Ovary (tissue), 9 donors: ENCODE data around the gene C1orf116. TPM values are rescaled to one million over a fixed set of nuclear protein-coding genes. Genes with fewer than 3 reads are reported as not detected.

ENCODE experiments used
- DNase-seq, 5 donors: peaks; one replicate each; pipeline ENCODE4 v3.0.0-alpha.2; 2019 to 2020
- H3K27ac ChIP-seq, 2 donors: fragments of 200-600 bp; one replicate each; pipeline versions ENCODE4 v1.5.1 to v1.8.0; 2019 to 2022
- H3K27me3 ChIP-seq: fragments of 200-600 bp; one replicate; pipeline ENCODE4 v1.8.0; 2022
- H3K36me3 ChIP-seq: fragments of 200-600 bp; sonication (generic); one replicate; pipeline ENCODE4 v1.5.1; 2019
- H3K4me1 ChIP-seq: one replicate; pipeline ENCODE4 v1.8.1; 2013; ENCODE audit warnings: mild to moderate bottlenecking, moderate library complexity; ENCODE audit not compliant: insufficient read depth
- H3K4me3 ChIP-seq: fragments of 200-600 bp; sonication (generic); one replicate; pipeline ENCODE4 v1.5.1; 2017
- H3K9me3 ChIP-seq, 2 donors: fragments of 200-600 bp in 1 of 2; sonication (generic) in 1 of 2; one replicate each; pipeline versions ENCODE4 v1.5.1 to v1.8.1; 2013 to 2019; ENCODE audit warnings: mild to moderate bottlenecking in 1 of 2, moderate library complexity in 1 of 2
- EP300 ChIP-seq: sonication (generic); formaldehyde crosslinking; IDR thresholded peaks from one replicate; pipeline ENCODE4 v1.6.1; 2017; ENCODE audit warnings: antibody characterized with exemption
- POLR2A ChIP-seq: fragments of 450-650 bp; IDR thresholded peaks from one replicate; pipeline ENCODE4 v1.6.1; 2017; ENCODE audit warnings: antibody characterized with exemption, mild to moderate bottlenecking, moderate library complexity
- WGBS, 3 donors: extraction: QIAGEN DNeasy Blood & Tissue Kit in 1 of 3; methylation state at CpG; one replicate each; pipeline versions ENCODE4 v1.1.5 to v1.1.7; 2013 to 2017; 5-methylcytosine and 5-hydroxymethylcytosine counted together
- intact Hi-C, 4 donors: fragments of 100-400 bp; cut with DNase I; formaldehyde crosslinking; loops; one replicate each; pipeline versions ENCODE4 v1.11.0 to v1.15.1; 2022 to 2023
- polyA plus RNA-seq, 2 donors: library from polyadenylated mRNA; stranded (reverse); fragments of 200-250 nt in 1 of 2; fragments of 350-450 nt in 1 of 2; fragmentation: Illumina TruSeq in 1 of 2; extraction: RNeasy Lipid Tissue Mini Kit (QIAGEN cat#74804) in 1 of 2; gene quantifications; one replicate each; pipeline ENCODE4 v1.2.3, GENCODE V29; 2013 to 2014
- total RNA-seq, 7 donors: library from RNA; depleted of rRNA in 2 of 7; stranded (reverse); fragments of >200 nt in 2 of 7; fragmentation: NEBNext Ultra II Directional in 3 of 7; extraction: Animal tissue kit (Norgen Biotek cat#: 25700) in 3 of 7; gene quantifications; one replicate each; pipeline versions ENCODE4 v1.1.0 to v1.2.4, GENCODE V29; 2016 to 2023
- TF ChIP-seq, protein P1 (sequence below), 3 donors: fragments of 450-650 bp in 2 of 3; fragments of 200-600 bp in 1 of 3; IDR thresholded peaks; one replicate each; pipeline versions ENCODE4 v1.5.1 to v1.8.0; 2016 to 2022; ENCODE audit warnings: antibody characterized with exemption in 3 of 3, mild to moderate bottlenecking in 1 of 3
- donor health status: DM: no; HTN: no; CAD: no; lungs with moderate emphysema.
- donor health status: DM: no; HTN: no; CAD: no.
- donor health status: Bipolar disorder and iron deficiency.
- donor health status: DM: yes; HTN: yes; CAD: no.
- donor health status: DM: no; HTN: no; CAD: no.
- donor health status: DM: yes; HTN: yes; CAD: no.

Gene C1orf116
- total and polyA plus RNA-seq, 9 donors: 0.02 to 1.6 (median 0.36) TPM; not detected in 2

DNA sequence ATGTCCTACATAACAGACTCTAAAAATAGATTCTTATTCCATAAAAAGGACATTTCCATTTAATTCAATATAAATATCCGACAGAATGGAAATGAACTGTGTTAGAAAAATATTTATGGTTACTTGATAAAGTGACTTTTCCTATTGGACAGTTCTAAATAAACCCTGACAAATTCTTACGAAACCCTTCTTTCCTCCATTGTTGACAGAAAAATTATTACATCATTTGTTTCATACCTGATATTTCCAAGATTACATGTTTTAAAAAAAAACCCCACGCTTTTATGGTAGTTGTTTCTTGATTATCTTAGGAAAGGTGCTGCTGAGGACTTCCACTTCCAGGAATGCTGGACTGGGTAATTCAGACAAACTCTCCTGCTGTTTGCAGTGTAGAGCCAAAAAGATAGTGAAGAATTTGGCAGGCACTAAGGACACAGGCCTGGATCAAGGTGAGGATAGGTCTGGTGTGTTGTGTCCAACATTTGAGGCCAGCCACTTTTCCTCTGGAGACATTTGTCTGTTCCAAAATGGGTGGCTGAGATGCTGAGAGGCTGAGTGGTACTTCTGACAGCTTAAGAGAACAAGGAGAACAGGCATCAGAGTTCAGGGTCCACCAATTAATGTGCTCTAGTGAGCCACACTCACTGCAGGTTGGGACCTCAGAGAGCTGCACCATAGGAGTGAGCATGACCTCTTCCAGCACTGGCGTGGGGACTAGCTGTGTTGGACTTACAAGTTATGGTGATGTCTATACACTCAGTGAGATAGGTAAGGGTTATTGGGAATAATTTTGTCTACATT is 7.0 kb upstream of the C1orf116 start:
- no peaks in the 10 kb centered on the region for H3K4me1 ChIP-seq
- 67 to 74% (median 70%) methylated on average over 4 of the region's 4 CpGs for WGBS, 3 donors
- DNase-seq: no peak
- no peaks in the 10 kb centered on the region for H3K9me3 ChIP-seq
- H3K4me3 ChIP-seq: no peak overlapping the region
- intact Hi-C loops: loop anchor here in 1 of 4 donors (10.0 kb wide), 1 partner anchor 365 kb away; no protein-coding TSS in a partner anchor
- H3K36me3 ChIP-seq: no peaks in the 10 kb centered on the region
- H3K27me3 ChIP-seq: no peaks in the 10 kb centered on the region
- TF ChIP-seq POLR2A: no peak
- no peak for TF ChIP-seq EP300
- TF ChIP-seq, protein P1, sequence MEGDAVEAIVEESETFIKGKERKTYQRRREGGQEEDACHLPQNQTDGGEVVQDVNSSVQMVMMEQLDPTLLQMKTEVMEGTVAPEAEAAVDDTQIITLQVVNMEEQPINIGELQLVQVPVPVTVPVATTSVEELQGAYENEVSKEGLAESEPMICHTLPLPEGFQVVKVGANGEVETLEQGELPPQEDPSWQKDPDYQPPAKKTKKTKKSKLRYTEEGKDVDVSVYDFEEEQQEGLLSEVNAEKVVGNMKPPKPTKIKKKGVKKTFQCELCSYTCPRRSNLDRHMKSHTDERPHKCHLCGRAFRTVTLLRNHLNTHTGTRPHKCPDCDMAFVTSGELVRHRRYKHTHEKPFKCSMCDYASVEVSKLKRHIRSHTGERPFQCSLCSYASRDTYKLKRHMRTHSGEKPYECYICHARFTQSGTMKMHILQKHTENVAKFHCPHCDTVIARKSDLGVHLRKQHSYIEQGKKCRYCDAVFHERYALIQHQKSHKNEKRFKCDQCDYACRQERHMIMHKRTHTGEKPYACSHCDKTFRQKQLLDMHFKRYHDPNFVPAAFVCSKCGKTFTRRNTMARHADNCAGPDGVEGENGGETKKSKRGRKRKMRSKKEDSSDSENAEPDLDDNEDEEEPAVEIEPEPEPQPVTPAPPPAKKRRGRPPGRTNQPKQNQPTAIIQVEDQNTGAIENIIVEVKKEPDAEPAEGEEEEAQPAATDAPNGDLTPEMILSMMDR (IDR thresholded peaks at IDR 0.05): no peak
- no peak overlapping the region for H3K27ac ChIP-seq

DNA sequence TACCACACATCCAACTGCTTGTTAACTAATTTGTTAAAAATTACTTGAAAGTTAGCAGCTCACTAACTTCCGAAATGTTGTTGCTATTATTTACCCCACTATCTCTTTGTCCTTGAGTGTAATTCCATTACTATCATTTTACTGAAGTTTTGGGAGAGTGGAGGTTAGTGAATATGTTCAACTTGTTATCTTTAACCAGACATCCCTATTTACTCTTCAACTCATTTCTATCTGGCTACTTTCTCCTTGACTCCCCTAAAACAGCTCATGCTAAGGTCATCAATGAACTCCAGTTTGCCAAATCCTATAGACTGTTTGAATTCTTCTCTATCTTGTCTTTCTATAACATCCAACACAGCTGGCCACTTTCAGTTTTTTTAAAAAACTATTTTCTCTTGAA is 4.3 kb upstream of the C1orf116 start:
- intact Hi-C loops: no loop called here
- TF ChIP-seq, protein P1 (IDR thresholded peaks at IDR 0.05): no peak
- H3K27ac ChIP-seq: no peak overlapping the region
- H3K4me3 ChIP-seq: no peak overlapping the region
- H3K27me3 ChIP-seq: no peaks in the 10 kb centered on the region
- H3K36me3 ChIP-seq: no peaks in the 10 kb centered on the region
- H3K4me1 ChIP-seq: no peaks in the 10 kb centered on the region
- no peak for DNase-seq
- 12 to 40% (median 16%) methylated on average over 1 of the region's 1 CpG for whole genome bisulfite sequencing, 3 donors
- no peaks in the 10 kb centered on the region for H3K9me3 ChIP-seq

DNA sequence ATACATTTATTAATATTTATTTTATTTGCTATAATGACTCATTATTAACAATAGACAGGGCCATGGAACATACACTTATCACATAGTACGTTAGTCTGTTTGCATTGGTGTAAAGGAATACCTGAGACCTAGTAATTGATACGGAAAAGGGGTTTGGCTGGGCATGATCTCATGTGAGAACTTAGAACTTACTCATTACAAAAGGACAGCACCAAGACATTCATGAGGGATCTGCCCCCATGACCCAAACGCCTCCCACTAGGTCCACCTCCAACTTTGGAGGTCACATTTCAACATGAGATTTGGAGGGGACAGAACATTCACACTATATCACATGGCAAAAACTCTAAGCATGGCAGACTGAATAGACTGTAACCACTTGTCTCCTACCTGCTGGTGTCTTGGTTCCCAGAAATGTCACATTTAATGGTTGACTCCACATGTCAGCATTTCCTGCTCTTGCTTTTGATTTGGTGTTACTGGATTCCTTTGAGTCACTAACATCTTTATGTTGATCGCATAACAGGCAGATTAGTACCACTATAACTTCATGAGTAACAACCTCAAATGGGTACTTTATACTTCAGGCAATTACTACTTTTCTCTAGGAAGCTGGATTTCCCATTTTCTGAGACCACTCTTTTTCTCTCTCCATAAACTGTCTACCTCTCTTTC is 3.5 kb upstream of the C1orf116 start:
- WGBS, 3 donors: 87 to 97% (median 91%) methylated on average over 4 of the region's 4 CpGs
- no peak overlapping the region for H3K27ac ChIP-seq
- H3K9me3 ChIP-seq: no peaks in the 10 kb centered on the region
- H3K4me1 ChIP-seq: no peaks in the 10 kb centered on the region
- H3K36me3 ChIP-seq: no peaks in the 10 kb centered on the region
- intact Hi-C loops: no loop called here
- DNase-seq: no peak
- no peak for TF ChIP-seq POLR2A
- TF ChIP-seq, protein P1 (IDR thresholded peaks at IDR 0.05): no peak
- no peak for TF ChIP-seq EP300
- no peaks in the 10 kb centered on the region for H3K27me3 ChIP-seq
- no peak overlapping the region for H3K4me3 ChIP-seq

DNA sequence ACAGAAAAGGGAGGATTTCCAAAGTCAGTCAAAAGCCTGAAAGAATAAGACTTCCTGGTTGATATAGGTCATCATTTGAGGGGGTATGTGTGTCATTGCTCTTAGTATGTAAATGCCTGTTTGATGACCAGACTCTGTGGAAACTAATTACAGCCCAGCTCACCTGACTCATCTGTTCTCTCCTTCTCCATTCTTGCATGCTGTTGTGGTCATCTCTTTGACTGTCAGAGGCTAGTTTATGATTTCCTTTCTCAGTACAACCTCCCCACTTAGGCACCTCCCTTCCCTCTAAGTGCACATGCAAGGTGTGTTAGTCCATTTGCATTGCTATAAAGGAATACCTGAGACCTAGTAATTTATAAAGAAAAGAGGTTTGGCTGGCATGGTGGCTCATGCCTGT is 2.4 kb upstream of the C1orf116 start:
- TF ChIP-seq, protein P1 (IDR thresholded peaks at IDR 0.05): no peak
- TF ChIP-seq EP300 (no peak), POLR2A (no peak)
- Histone ChIP-seq H3K4me3 (no peak overlapping the region), H3K27ac (no peak overlapping the region), H3K36me3 (no peaks in the 10 kb centered on the region), H3K27me3 (no peaks in the 10 kb centered on the region), H3K4me1 (no peaks in the 10 kb centered on the region), H3K9me3 (no peaks in the 10 kb centered on the region)
- no peak for DNase-seq
- intact Hi-C loops: no loop called here
